DND-41 (cell line): ENCODE measurements around the gene CFAP100.

Source experiments
- ATAC-seq: fragments of 200-7000 bp; cut with Tn5 transposase; 3 replicates; pipeline ENCODE4 v1.9.1; 2021; ENCODE audit warnings: low read depth; ENCODE audit not compliant: insufficient read depth
- DNase-seq: peaks from one replicate; pipeline ENCODE4 v3.0.0-alpha.2; 2020
- H2AFZ ChIP-seq: 2 replicates; pipeline ENCODE4 v1.6.0; 2012; ENCODE audit warnings: low read depth, low read length
- H3K27ac ChIP-seq: 2 replicates; pipeline ENCODE4 v1.5.1; 2012; ENCODE audit warnings: low read length, inconsistent platforms
- H3K27me3 ChIP-seq: fragments of 200-600 bp; sonication (generic); 2 replicates; pipeline ENCODE4 v1.6.0; 2012; ENCODE audit warnings: low read length, mild to moderate bottlenecking, inconsistent platforms; ENCODE audit not compliant: insufficient read depth, poor library complexity
- H3K36me3 ChIP-seq: 2 replicates; pipeline ENCODE4 v1.5.1; 2012; ENCODE audit warnings: low read length, inconsistent platforms; ENCODE audit not compliant: insufficient read depth
- H3K4me1 ChIP-seq: 2 replicates; pipeline ENCODE4 v1.5.1; 2012; ENCODE audit warnings: mild to moderate bottlenecking, low read length; ENCODE audit not compliant: insufficient read depth
- H3K4me2 ChIP-seq: 2 replicates; pipeline ENCODE4 v1.6.0; 2012; ENCODE audit warnings: mild to moderate bottlenecking, moderate library complexity, low read length, inconsistent platforms; ENCODE audit not compliant: insufficient read depth
- H3K4me3 ChIP-seq, 2 experiments: fragments of 200-600 bp in 1 of 2; shearing (Covaris generic) in 1 of 2; 2 replicates each; pipeline ENCODE4 v1.5.1; 2012 to 2016; ENCODE audit warnings: inconsistent platforms in 2 of 2, low read length in 2 of 2, mild to moderate bottlenecking in 2 of 2, low read depth in 1 of 2, moderate library complexity in 1 of 2
- H3K79me2 ChIP-seq: 2 replicates; pipeline ENCODE4 v1.6.0; 2012; ENCODE audit warnings: low read length, inconsistent platforms; ENCODE audit not compliant: insufficient read depth
- H3K9ac ChIP-seq: 2 replicates; pipeline ENCODE4 v1.6.0; 2012; ENCODE audit warnings: low read depth, mild to moderate bottlenecking, inconsistent platforms, low read length, moderate library complexity
- H3K9me3 ChIP-seq: 2 replicates; pipeline ENCODE4 v1.5.1; 2012; ENCODE audit warnings: low read length, moderate library complexity, mild to moderate bottlenecking, inconsistent platforms; ENCODE audit not compliant: insufficient read depth, severe bottlenecking
- H4K20me1 ChIP-seq: 2 replicates; pipeline ENCODE4 v1.6.0; 2012; ENCODE audit warnings: low read length; ENCODE audit not compliant: insufficient read depth
- EZH2 ChIP-seq: IDR thresholded peaks from 3 replicates; pipeline ENCODE4 v1.6.1; 2012; ENCODE audit warnings: borderline replicate concordance, low read depth, mild to moderate bottlenecking, moderate library complexity, low read length, inconsistent platforms; ENCODE audit not compliant: severe bottlenecking
- TF ChIP-seq, protein P1 (sequence below): IDR thresholded peaks from 2 replicates; pipeline ENCODE4 v1.5.1; 2012; ENCODE audit warnings: borderline replicate concordance, low read length, moderate library complexity, mild to moderate bottlenecking; ENCODE audit not compliant: poor library complexity, severe bottlenecking; ENCODE audit errors: extremely low read depth

Gene CFAP100

DNA sequence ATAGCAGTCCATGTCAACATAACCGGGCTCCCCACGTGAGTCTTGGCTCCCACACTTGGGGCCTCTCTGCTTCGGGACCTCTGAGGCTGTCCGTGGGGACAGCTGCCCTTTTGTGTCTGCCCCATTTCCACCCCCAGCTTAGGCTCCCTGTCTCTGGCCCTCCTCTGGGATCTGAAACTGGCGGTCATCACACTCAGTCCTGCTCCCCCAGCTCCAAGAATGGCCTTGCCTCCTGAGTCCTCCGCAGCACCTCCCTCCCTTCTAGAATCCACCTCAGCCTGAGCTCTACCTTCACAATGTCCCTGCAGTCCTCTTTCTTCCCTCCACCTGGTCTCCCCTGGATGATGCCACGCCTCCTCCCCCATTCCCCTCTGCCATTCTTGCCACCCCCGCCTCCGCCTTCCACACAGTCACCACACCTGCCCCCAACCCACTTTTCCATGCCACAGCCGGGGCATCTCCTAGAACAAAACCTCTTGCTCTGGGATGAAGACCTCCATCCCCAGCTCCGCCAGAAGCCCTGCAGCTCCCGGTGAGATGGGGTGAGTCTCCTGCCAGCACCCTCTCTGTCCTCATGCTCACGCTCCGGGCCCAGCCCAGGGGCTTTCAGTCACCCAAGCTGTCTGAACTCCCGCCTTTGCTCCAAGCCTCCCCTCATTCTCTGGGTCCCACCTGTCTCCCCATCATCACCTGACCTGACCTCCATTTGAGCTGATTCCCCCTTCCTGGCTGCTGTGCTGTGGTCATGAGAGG is 88.0 kb downstream of the CFAP100 start:
- no peak overlapping the region for H3K4me2 ChIP-seq
- H3K36me3 ChIP-seq = no peaks in the 10 kb centered on the region
- no peak overlapping the region for H3K4me3 ChIP-seq
- no peaks in the 10 kb centered on the region for H3K79me2 ChIP-seq
- H3K27me3 ChIP-seq = no peaks in the 10 kb centered on the region
- DNase-seq (no peak), ATAC-seq (no peak)
- H4K20me1 ChIP-seq = no peaks in the 10 kb centered on the region
- H2AFZ ChIP-seq = no peak overlapping the region
- TF ChIP-seq EZH2 = no peak
- TF ChIP-seq, protein P1, sequence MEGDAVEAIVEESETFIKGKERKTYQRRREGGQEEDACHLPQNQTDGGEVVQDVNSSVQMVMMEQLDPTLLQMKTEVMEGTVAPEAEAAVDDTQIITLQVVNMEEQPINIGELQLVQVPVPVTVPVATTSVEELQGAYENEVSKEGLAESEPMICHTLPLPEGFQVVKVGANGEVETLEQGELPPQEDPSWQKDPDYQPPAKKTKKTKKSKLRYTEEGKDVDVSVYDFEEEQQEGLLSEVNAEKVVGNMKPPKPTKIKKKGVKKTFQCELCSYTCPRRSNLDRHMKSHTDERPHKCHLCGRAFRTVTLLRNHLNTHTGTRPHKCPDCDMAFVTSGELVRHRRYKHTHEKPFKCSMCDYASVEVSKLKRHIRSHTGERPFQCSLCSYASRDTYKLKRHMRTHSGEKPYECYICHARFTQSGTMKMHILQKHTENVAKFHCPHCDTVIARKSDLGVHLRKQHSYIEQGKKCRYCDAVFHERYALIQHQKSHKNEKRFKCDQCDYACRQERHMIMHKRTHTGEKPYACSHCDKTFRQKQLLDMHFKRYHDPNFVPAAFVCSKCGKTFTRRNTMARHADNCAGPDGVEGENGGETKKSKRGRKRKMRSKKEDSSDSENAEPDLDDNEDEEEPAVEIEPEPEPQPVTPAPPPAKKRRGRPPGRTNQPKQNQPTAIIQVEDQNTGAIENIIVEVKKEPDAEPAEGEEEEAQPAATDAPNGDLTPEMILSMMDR = no peak
- peaks cover 8% of the 10 kb centered on the region for H3K4me1 ChIP-seq
- no peak overlapping the region for H3K27ac ChIP-seq
- no peak overlapping the region for H3K9ac ChIP-seq
- H3K9me3 ChIP-seq = no peaks in the 10 kb centered on the region

DNA sequence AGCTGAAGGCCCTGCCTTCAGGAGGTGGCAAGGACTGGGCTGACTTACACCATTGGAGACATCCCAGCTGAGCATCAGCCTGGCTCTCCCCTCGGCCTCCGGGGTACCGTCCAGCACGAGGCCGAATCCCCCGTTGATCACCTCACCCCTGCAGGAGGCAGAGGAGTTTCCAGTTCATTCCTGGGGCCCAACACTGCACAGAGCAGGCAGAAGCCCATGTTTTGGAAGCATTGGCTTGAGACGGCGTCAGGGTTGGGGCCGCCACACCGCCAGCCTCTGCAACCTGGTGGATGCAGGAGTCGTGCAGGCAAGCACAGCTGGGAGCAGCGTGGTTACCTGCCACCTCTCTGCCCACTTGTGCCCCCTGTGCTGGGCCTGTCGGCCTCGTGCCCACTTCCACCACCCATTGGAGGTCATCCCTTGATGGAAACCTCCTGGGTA is 88.6 kb downstream of the CFAP100 start:
- Histone ChIP-seq H3K4me2 (no peak overlapping the region), H4K20me1 (no peaks in the 10 kb centered on the region), H3K4me3 (no peak overlapping the region), H3K27ac (no peak overlapping the region), H3K4me1 (peaks cover 8% of the 10 kb centered on the region), H3K9me3 (no peaks in the 10 kb centered on the region), H3K36me3 (no peaks in the 10 kb centered on the region), H3K27me3 (no peaks in the 10 kb centered on the region), H3K79me2 (no peaks in the 10 kb centered on the region), H3K9ac (no peak overlapping the region), H2AFZ (no peak overlapping the region)
- no peak for ATAC-seq
- DNase-seq = no peak
- TF ChIP-seq EZH2 = no peak
- TF ChIP-seq, protein P1 = no peak

DNA sequence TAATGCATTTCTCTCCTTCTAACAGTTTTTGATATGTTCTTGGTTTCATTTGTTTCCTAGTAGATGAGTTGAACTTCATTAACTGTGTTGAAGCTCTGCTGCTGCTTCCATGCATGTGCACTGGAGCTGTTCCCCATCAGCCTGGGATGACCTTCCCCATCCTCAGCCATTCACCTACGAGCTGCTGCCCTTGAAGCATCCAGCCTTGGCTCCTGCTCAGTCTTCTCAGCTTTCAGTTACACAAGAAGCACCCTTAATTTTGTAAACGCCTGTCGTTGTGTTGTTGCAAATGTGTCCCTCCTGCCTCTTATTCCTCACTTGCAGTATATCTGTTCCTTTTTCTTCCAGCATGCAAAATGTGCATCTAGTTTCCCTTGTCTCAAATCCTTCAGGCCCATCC is 89.4 kb downstream of the CFAP100 start:
- H3K27ac ChIP-seq = no peak overlapping the region

More for the DNA sequence above, 89.4 kb downstream of the CFAP100 start:
- no peak overlapping the region for H2AFZ ChIP-seq
- H3K4me3 ChIP-seq = no peak overlapping the region
- H3K9ac ChIP-seq = no peak overlapping the region
- ATAC-seq (no peak), DNase-seq (no peak)
- no peaks in the 10 kb centered on the region for H3K9me3 ChIP-seq
- H3K79me2 ChIP-seq = no peaks in the 10 kb centered on the region
- no peaks in the 10 kb centered on the region for H3K36me3 ChIP-seq
- TF ChIP-seq EZH2 = no peak
- TF ChIP-seq, protein P1 = no peak
- no peaks in the 10 kb centered on the region for H4K20me1 ChIP-seq
- peaks cover 8% of the 10 kb centered on the region for H3K4me1 ChIP-seq
- no peaks in the 10 kb centered on the region for H3K27me3 ChIP-seq
- no peak overlapping the region for H3K4me2 ChIP-seq
